Activated CD8-positive, alpha-beta memory T cell treated with anti-CD3 and anti-CD28 coated beads for 48 hours (primary cell): ENCODE measurements around the gene NRCAM.

Experiments used
- DNase-seq, 3 experiments: peaks; one replicate each; pipeline ENCODE4 v3.0.0-alpha.2; 2020; ENCODE audit warnings: low read depth in 2 of 3, low spot score in 2 of 3

NRCAM gene

DNA sequence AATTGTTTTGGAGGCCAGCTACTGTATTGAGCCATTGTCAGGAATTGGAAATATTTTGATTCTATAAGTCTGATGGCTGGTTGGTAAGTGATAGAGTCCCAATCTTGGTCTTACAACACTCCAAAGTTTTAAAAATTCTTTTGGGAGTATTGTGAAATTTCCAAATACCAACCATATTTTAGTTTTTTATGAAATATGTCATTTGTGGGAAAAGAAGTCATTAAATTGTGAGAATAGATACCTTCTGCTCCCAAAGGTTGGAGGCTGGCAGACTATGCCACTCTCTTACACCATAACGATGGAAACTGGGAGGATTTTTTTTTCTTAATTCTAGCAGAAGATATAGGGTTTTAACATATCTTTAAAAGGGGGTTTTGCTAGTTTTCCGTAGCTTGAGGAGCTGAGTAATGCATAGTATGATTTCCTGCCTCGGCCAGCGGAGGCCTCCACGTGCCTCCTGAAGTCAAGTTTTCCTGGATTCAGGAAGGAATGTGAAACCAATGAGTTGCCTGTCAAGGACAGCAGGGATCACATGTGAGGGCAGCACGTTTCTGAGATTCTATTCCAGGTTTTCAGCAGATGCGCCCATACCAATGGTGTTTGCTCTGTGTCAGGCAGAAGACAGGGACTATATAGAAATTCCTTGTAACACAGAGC is 233.9 kb downstream of the NRCAM start:
- no peak for DNase-seq

DNA sequence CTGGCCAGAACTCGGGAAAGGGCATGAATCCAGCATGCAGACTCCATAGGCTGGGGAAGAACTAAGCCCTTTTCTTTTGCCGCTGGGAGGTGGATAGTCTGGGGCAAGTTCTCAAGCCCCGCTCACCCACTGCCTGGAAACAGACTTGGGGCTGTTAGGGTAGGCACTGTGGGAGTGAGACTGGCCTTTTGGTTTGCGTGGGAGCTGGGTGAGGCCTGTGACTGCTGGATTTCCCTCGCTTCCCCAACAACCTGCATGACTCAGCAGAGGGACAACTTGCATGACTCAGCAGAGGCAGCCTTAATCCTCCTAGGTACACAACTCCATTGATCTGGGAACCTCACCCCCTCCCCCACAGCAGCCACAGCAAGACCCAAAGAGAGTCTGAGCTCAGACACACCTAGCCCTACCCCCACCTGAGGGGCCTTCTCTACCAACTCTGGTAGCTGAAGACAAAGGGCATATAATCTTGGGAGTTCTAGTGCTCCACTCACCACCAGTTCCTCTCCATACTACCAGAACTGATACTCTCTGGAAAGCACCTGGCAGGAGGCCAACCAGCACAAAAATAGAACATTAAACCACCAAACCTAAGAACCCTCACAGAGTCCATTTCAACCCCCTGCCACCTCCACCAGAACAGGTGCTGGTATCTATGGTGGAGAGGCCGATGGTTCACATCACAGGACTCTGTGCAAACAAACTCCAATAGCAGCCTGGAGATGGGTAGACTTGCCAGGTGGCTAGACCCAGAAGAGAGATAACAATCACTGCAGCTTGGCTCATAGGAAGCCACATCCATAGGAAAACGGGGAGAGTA is 244.6 kb downstream of the NRCAM start:
- no peak for DNase-seq

DNA sequence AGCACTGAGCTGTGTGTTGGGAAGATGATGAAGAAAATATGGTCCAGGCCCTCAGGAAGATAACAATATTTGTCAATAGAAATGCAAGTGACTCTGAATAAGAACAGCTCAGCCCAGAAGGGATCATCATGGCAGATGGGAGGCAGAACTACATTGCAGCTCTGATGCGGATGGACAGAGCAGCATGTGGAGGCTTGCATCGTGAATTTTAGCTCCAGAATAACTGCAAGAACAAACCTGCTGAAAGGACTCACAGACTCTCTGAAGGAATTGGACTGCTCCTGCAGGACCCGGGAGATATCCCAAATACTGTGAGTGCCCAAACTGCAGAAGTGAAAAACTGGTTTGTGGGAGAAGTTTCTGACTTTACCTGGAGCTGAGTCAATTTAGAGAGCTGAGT is 245.4 kb downstream of the NRCAM start:
- no peak for DNase-seq

DNA sequence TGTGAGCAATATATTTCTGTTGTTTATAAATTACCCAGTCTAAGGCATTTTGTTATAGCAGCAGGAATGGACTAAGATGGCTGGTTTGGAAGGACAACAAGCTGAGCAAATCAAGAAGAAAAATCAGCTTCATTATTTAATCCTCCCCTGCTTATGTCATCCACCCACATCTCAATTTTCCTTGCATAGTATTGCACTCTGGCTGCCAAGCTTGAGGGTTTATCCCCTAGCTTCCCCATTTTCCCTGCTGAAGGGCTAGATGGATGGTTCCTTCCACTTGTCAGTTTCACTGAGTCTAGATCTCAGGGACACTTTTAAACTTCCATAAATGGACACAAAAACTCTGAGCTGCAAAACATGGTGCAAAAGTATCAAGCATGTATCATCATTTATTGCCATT is 250.9 kb downstream of the NRCAM start:
- no peak for DNase-seq

DNA sequence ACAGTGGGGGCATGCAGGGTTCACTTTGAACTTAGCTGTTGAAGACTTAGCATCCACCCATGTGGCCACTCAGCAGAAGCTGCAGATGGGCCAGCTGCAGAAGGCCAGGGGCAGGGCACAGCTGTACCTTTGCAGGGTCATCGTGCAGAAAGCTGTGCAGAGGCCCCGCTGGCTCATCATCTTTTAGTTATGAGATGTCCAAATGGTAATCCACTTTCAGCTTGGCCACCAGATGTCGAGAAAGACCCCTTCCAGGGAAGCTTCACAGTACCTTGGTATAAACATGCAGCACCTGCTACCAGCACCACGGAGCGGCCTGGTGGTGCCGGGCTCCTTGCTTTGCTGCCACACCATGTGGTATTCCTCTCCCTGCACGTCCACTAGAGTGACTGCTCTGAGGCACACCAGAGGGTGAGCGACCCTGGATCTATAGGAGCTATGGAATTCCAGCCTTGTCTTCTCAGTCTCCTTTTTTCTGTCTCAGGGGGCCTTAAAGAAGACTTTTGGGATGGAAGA is 251.9 kb downstream of the NRCAM start:
- no peak for DNase-seq

DNA sequence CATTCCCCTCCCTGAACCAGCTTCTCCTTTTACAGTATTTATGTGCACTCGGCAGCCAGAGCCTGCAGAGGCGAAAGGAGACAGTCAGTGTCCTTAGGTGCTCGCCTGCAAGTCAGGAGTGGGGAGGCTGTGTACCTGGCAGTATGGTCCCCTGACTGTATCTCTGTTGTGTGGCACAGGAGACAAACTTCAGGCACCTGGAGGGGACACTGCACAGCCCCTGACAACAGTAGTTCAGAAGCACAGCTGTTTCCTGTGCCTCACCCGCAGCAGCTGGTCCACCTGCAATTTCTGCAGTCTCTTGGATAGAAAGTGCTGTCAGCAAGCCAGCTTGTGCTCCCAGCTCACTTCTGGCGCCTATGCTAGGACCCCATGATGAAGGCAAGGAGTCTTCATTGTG is 252.7 kb downstream of the NRCAM start:
- DNase-seq: no peak

DNA sequence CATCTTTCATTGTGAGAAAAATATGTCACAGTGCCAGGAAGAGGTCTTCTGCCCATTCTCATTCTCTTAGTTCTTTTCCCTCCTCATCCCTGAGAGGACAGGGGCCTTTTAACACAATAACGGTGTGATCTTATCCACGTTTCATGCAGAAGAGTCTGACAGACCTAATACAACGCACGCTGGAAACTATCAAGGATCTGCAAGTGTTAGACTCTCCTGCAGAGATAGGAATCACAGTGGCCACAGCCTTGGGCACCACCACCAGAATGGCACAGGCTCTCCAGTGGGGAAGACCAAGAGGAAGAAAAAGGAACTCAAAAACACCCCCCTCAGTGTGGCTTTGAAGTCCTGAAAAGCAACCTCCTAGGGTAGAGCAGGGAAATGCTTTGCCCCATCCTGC is 253.5 kb downstream of the NRCAM start:
- no peak for DNase-seq

DNA sequence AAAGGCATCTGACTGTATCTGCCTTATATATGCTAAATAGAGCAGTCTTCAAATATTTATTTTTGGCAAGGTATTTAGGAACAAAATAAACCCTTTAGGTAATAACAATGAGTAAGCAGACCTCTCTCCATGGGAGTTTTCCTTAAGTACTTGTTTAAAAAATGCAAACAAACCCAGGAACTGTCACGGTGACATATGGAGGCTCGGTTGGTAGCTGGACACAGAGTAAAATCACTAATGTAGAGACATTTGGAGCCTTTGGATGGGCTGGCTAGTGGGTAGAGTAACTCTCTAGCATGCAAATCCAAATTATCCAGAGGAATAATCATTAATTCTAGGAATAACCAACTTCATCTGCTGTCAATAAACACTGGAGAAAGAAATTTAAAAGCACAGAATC is 254.5 kb downstream of the NRCAM start:
- no peak for DNase-seq

DNA sequence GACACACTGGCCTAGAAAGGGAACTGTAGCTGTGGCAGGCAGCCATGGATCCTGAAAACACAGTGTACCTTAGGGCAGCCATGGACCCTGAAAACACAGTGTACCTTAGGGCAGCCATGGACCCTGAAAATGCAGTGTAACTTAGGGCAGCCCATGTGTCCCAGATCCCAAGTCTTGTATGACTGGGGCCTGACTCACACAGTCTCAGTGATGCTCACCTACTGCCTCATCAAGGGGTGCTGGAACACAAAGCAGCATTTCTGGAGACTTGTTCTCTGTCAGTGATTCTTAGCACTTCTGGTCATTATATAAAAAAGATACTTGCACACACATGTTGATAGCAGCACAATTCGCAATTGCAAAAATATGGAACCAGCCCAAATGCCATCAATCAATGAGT is 255.9 kb downstream of the NRCAM start:
- DNase-seq: no peak

DNA sequence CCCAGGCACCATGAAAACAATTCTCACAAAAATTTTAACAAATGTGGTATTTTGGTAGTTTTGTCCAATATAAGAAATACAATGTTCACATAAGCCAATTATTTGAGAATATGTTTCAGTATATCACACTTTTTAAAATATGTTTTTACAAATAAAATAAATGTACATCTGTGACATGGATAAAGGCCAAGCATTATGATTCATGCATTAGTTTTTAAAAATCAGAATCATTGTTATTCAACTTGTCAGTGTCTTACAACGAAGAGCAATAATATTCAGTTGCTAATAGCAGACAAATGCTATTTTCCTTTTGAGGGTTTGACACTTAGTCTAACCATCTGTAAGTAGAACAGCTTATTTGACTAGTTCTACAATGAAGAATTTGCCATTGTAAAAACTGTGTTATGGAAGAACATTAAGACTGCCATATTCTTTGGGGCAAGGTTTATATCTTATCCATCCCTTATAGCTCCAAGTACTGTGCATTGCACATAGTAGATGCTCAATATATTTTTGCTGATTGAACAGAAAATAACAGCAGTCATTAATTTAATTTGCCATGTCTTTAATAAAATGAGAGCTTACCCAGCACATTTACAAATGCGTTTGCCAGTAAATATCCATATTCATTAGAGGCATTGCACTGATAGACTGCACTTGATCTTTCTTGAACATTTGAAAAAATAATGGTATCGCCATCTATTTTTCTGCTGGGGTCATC is 258.7 kb downstream of the NRCAM start:
- no peak for DNase-seq

DNA sequence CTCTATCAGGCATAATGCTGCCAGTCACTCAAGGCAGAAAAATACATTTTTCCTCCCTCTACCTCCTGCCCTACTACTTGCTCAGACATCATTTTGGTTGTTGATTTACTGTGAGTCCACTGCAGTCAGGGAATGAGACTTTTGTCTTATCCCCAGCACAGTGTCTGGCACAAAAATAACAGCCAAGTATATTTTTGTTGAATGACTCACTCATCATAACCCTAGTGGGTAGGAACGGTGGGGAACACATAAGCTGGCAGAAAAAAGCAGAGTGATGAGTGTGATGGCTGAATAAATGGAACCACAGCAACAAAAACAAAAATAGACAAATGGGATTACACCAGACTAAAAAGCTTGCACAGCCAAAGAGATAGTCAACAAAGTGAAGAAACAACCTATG is 260.2 kb downstream of the NRCAM start:
- DNase-seq: no peak

DNA sequence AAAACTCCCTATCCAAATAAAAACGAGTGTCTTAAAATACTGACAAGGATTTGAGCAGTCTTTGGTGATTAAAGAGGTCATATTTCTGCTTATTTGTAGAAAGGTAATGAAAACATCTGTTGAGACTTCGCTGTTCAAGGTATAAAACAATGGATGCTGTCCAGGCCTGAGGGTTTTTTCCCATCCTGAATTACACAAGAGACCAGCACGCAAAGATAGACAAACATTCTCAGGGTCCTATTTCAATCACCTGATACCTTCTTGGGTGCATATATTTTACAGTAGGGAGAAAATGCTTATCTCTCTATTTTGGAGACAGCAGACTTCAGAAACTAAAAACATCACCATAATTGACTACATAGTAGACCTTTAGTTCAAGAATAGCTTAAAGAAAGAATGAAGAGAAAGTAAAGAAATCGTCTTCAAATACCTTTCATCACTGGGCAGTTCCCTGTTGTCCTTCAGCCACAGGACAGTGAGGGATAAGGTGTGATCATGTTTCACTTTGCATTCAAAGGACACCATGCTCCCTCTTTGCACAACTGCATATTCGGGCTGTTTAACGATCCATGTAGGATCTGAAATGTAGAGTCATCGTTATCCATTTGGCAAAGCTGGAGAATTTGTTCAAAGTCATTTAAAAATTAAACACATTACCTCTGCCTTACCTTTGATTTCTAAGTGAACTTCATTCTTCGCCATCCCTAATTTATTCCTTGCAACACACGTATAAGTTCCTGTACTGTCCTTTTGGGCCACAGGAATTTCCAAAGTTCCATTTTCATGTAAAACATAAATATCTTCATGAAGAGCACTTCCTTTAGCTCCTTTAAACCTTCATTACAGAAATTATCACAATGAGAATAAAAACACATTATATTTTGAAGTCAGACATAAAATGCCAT is 262.4 kb downstream of the NRCAM start:
- no peak for DNase-seq

DNA sequence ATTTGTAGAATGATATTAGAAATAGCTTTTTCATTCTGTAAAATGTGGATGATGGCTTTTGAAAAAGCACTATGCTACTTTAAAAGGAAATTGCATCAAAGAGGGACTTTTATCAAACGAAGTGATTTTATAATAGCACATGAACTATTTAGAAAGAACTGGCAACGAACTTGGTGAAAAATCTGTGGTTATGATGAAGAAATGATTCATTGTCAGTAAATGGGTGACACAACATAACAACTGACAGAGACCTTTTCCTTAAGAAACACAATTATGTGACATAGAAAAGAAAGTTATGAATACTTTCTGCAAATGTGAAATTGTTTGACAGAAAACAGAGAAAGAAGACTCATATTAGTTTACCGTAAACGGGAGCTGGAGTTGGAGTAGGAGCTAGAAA is 265.3 kb downstream of the NRCAM start:
- no peak for DNase-seq

DNA sequence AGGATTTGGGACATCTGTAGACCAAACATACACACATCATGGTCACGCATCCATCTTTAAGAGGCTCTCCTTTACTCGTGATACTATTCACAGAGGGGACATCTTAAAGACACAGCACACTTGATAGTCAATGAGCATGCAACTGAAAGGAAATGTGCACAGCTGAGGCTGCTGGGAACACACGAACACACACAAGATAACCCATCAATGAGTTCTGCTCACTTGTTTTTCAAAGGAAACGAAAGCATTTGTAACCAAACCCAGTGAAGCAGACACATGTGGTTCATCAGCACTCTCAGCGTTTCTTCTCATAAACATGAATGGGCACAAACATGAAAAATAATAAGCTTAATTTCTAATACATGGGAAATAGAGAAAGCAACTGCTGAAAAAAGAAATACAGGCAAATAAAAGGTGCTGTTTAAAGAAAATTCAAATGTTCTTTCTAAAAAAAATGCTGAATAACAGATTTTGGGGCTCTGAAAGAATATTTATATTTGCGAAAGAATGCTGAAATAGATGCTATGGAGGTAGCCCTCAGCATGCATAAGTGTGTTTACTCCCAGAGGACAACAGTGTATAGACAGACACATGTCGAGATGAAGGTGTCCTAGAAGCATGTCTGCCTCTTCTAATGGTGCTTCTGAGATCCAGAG is 266.4 kb downstream of the NRCAM start:
- DNase-seq: no peak

DNA sequence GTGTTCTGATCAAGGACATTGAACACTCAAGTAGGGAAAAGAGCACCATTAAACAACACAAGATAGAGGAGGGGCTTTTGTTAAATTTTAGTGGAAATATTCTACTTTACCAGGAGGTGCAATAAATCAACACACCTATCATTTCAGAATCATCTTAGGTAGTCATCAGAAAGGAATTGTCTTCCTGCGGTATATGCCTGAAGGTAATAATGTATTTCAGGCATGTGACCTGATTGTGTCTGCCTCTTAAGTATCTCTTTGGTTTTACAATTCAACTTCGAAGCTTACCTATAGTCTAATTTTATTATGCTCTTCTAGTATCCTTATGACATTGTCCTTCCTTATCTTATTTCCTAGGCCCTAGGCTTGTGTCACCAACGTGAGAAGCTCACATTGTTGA is 267.5 kb downstream of the NRCAM start:
- no peak for DNase-seq

DNA sequence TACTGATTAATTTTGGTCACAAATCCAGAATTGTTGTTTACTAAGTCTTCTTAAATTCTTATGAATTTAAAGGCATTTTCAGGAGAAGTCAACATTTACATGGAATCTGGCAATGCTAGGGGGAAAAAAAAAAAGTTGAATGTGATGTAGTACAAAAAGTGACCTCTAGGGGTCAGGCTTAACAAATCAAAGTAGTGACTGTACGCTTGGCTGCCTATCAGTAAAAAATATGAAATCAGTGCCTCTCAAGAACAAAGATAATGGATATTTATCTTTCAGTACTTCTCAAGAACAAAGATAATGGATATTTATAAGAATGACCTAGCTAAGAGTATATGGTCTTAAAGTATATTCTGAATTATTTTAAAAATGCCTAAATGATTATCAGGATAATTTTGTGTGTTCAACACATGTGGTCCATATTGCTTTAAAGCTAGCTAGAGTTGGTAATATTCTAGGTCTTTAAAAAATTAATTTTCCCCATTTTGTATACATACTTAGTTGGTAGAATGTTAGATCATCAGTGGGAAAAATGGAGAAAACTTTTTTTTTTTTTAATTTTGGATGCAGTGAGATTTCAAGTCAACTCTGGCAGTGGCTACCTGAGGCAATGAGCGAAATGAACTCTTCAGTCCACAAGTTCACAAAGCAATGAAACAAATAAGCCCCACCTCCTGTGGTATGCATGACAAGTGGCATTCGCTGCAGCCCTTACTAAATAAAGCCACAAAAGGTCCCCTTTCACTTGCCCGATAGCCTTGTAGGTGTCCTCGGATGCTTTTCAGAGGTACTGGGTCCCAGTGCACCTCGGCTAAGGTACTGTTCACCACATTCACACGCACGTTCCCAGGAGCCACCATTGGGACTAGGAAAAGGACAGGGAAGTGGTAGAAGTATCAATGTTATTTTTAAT is 274.9 kb downstream of the NRCAM start:
- DNase-seq: no peak

DNA sequence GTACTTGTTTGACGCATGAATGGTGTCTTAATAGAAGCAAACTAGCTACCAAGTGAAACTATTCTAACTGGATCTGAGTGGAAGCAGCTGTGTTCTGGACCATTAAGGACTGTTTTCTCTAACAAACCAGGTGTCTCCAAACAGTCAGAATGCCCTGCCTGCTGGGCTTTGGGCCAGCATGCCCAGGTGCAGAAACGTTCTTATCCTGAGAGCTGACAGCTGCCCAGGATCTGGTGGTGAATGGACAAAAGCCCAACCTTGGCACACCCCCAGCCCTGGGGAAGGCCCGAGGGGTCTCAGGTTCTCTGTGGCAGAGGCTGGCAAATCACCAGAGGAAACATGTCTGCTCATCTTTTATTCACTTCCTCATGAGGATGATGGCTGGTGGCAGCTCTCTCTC is 277.8 kb downstream of the NRCAM start:
- no peak for DNase-seq

DNA sequence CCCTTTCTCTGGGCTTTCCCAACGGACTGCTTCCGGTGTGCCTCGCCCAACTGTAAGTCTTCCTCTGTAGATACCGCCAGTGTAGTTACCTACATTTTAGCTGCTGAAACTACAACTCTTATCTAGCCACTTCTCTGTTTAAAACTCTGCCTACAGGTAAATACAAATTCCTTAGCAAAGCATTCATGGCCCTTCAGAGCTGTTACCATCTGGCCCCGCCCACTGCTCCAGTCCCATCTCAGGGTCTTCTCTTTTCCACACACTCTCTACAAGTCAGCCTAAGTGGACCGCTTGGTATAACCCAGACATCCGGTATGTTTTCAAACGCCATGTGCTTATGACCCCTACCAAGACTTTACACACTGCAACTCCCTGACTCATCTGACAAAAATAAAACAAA is 285.1 kb downstream of the NRCAM start:
- no peak for DNase-seq

DNA sequence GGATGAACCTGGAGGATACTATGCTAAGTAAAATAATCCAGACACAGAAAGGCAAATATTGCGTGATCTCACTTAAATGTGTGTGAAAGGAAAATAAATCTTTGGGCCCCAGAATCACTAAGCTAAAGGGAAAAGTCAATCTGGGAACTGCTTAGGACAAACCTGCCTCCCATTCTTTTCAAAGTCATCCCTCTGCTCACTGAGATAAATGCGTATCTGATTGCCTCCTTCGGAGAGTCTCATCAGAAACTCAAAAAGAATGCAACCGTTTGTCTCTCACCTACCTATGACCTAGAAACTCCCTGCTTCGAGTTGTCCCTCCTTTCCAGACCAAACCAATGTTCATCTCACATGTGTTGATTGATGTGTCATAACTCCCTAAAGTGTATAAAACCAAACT is 286.0 kb downstream of the NRCAM start:
- no peak for DNase-seq
